ENCODE data around the gene ZBTB2. TPM values are rescaled to one million over a fixed set of nuclear protein-coding genes. Genes with fewer than 3 reads are reported as not detected.
"Not testable (repeated sequence)": the region's sequence is repeated elsewhere in the genome, so short reads cannot be mapped to it uniquely, and the experiment has no call there.

ZBTB2 gene
- total RNA-seq, 1 donor from 2014 or later: 14.0 TPM

DNA sequence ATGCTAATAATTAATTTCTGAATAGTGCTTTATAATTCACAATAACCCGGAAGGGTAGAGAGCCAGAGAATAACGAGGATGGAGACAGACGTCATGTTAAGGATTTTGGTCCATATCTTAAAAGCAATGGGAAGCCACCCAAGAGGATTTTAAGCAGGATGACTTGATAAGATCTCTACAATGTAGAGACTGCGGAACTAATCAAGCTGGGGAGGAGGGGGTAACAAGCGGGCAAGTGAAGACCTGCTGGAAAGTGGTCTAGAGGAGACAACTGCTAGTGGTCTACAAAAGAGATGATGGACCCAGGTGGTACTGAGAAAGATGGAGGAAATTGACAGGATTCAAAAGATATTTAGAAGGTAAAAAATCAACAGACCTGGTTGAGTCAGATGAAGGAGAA lies 7.2 kb downstream of the ZBTB2 start:
- TF ChIP-seq, protein P1, sequence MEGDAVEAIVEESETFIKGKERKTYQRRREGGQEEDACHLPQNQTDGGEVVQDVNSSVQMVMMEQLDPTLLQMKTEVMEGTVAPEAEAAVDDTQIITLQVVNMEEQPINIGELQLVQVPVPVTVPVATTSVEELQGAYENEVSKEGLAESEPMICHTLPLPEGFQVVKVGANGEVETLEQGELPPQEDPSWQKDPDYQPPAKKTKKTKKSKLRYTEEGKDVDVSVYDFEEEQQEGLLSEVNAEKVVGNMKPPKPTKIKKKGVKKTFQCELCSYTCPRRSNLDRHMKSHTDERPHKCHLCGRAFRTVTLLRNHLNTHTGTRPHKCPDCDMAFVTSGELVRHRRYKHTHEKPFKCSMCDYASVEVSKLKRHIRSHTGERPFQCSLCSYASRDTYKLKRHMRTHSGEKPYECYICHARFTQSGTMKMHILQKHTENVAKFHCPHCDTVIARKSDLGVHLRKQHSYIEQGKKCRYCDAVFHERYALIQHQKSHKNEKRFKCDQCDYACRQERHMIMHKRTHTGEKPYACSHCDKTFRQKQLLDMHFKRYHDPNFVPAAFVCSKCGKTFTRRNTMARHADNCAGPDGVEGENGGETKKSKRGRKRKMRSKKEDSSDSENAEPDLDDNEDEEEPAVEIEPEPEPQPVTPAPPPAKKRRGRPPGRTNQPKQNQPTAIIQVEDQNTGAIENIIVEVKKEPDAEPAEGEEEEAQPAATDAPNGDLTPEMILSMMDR (IDR thresholded peaks at IDR 0.05; ENCODE audit: insufficient read depth, low read length, poor library complexity, severe bottlenecking): no peak
- H3K4me3 ChIP-seq (ENCODE audit: low read depth, low read length): no peak overlapping the region
- no peak for DNase-seq (ENCODE audit: low read depth)
- H3K36me3 ChIP-seq (ENCODE audit: control insufficient read depth, insufficient read depth, low read length): no peaks in the 10 kb centered on the region
- H3K27me3 ChIP-seq (ENCODE audit: control insufficient read depth, insufficient read depth, low read length): no peaks in the 10 kb centered on the region

DNA sequence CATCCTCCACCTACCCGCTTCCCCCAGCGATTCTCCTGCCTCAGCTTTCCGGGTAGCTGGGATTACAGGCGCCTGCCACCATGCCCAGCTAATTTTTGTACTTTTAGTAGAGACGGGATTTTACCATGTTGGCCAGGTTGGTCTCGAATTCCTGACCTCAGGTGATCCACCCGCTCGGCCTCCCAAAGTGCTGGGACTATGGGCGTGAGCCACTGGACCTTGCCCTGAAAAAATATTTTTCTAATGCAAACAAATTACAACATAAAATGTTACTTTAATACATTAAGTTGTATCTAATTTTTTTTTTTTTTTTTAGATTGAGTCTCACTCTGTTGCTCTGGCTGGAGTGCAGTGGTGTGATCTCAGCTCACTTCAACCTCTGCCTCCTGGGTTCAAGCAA lies 8.7 kb downstream of the ZBTB2 start:
- not testable (repeated sequence) for DNase-seq (ENCODE audit: low read depth); H3K36me3 ChIP-seq (ENCODE audit: control insufficient read depth, insufficient read depth, low read length); H3K27me3 ChIP-seq (ENCODE audit: control insufficient read depth, insufficient read depth, low read length); H3K4me3 ChIP-seq (ENCODE audit: low read depth, low read length)

DNA sequence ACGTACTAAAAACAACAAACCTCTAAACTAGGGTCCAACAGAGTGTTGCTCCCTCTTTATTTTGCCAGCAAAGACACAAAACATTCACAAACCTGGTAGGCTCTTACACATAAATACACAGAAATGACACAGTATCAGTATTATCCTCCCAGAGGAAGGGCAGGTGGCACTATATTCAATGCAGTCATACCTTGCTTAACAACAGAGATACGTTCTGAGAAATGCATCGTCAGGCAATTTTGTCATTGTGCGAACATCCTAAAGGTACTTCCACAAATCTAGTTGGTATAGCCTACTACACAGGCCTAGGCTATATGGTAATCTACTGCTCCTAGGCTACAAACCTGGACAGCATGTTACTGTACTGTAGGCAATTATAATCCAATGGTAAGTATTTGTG lies 9.6 kb downstream of the ZBTB2 start:
- no peaks in the 10 kb centered on the region for H3K36me3 ChIP-seq (ENCODE audit: control insufficient read depth, insufficient read depth, low read length)
- TF ChIP-seq, protein P1 (IDR thresholded peaks at IDR 0.05; ENCODE audit: insufficient read depth, low read length, poor library complexity, severe bottlenecking): no peak
- H3K27me3 ChIP-seq (ENCODE audit: control insufficient read depth, insufficient read depth, low read length): no peaks in the 10 kb centered on the region
- no peak for DNase-seq (ENCODE audit: low read depth)
- no peak overlapping the region for H3K4me3 ChIP-seq (ENCODE audit: low read depth, low read length)

DNA sequence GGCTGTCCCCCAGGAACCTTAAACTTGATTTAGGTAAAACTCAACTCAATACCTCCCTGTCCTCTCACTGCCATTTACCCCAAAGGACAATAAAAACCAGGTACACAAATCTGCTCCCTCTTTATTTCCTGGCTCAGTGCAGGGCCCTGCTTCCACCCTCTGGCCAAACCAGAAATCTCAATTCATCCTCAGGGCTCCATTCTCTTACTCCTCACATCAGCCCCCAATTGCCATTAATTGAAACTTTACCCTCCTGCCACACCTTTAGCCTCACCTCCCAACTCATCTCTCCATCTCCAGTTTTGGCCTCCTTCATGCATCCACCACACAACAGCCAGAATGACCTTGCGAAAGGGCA lies 10.5 kb downstream of the ZBTB2 start:
- Histone ChIP-seq H3K27me3 (ENCODE audit: control insufficient read depth, insufficient read depth, low read length) (no peaks in the 10 kb centered on the region), H3K4me3 (ENCODE audit: low read depth, low read length) (no peak overlapping the region), H3K36me3 (ENCODE audit: control insufficient read depth, insufficient read depth, low read length) (no peaks in the 10 kb centered on the region)
- TF ChIP-seq, protein P1 (IDR thresholded peaks at IDR 0.05; ENCODE audit: insufficient read depth, low read length, poor library complexity, severe bottlenecking): no peak
- DNase-seq (ENCODE audit: low read depth): no peak

DNA sequence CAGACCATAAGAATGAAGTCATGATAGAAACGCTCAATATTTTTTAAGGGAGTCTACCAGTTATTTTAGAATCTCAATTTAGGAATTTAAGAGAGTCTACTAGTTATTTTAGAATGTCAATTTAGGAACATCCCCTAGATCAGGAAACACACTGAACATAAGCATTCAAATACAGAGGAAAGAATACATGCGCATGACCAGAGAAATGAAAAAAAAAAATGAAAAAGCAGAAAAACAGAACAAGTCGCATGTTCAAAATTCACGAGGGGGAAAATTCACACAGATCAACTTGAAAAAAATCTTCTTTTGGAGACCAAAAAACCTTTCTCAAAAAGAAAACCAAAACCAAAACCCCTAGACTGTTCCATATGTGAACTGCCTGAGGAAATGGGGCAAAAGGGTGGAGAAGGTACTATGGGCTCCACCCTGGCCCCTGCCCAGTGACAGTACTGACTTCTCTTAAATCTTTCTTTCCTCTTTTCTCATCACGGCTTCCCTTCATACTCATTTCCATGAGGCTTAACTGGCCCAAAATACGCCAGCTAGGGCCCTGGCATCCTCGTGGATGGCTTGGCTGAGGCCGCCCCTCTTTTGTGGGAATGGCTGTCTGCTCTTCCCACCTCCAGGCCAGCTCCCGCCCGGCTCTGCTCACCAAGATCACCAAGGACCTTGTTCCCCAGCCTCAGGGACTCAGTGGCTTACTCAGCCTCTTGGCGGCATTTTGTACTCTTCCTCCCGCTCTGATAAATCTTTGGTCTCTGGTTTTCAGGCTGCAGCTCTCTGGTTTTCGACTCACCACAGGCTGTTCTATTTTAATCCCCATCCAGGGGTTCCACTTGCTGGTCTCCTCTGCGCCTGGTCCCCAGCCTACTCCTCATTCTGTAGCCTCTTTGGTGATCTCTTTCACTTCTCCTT lies 11.2 kb downstream of the ZBTB2 start:
- no peak for DNase-seq (ENCODE audit: low read depth)
- no peak overlapping the region for H3K4me3 ChIP-seq (ENCODE audit: low read depth, low read length)
- TF ChIP-seq, protein P1 (IDR thresholded peaks at IDR 0.05; ENCODE audit: insufficient read depth, low read length, poor library complexity, severe bottlenecking): no peak
- no peaks in the 10 kb centered on the region for H3K27me3 ChIP-seq (ENCODE audit: control insufficient read depth, insufficient read depth, low read length)
- no peaks in the 10 kb centered on the region for H3K36me3 ChIP-seq (ENCODE audit: control insufficient read depth, insufficient read depth, low read length)

DNA sequence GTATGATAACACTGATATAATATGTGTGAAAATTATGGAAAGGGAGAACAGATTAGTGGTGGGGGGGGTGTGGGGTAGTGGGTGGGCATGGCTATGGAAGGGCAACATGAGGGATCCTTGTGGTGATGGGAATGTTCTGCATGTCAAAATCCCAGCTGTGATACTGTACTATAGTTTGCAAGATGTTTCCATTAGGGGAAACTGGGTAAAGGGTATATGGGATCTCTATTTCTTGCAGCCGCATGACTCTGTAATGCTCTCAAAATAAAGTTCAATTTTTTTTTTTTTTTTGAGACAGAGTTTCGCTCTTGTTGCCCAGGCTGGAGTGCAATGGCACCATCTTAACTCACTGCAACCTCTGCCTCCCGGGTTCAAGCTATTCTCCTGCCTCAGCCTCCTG lies 14.3 kb downstream of the ZBTB2 start:
- H3K4me3 ChIP-seq (ENCODE audit: low read depth, low read length): no peak overlapping the region
- no peak for DNase-seq (ENCODE audit: low read depth)
- no peaks in the 10 kb centered on the region for H3K36me3 ChIP-seq (ENCODE audit: control insufficient read depth, insufficient read depth, low read length)
- TF ChIP-seq, protein P1 (IDR thresholded peaks at IDR 0.05; ENCODE audit: insufficient read depth, low read length, poor library complexity, severe bottlenecking): no peak
- no peaks in the 10 kb centered on the region for H3K27me3 ChIP-seq (ENCODE audit: control insufficient read depth, insufficient read depth, low read length)

Data from kidney epithelial cell (primary cell).